Prostate gland (tissue), 2 donors: ENCODE data around the gene NRXN2.

Experiments
- POLR2A ChIP-seq: fragments of 450-650 bp; IDR thresholded peaks from one replicate; pipeline ENCODE4 v1.6.1; 2016; ENCODE audit warnings: antibody characterized with exemption, mild to moderate bottlenecking
- POLR2AphosphoS5 ChIP-seq: sonication (generic); formaldehyde crosslinking; IDR thresholded peaks from one replicate; pipeline ENCODE4 v1.6.1; 2017; ENCODE audit warnings: antibody characterized with exemption
- TF ChIP-seq, protein P1 (sequence below), 4 experiments: fragments of 200-600 bp in 2 of 4; fragments of 450-650 bp in 2 of 4; sonication (generic) in 2 of 4; IDR thresholded peaks; 1 replicate in 3 of 4; 2 replicates in 1 of 4; pipeline ENCODE4 v1.5.1; 2016 to 2019; ENCODE audit warnings: antibody characterized with exemption in 4 of 4, mild to moderate bottlenecking in 2 of 4, moderate library complexity in 2 of 4

GRCh38 chr11:64762277-64762673 lies 39.3 kb upstream of the NRXN2 start:
- TF ChIP-seq, protein P1, sequence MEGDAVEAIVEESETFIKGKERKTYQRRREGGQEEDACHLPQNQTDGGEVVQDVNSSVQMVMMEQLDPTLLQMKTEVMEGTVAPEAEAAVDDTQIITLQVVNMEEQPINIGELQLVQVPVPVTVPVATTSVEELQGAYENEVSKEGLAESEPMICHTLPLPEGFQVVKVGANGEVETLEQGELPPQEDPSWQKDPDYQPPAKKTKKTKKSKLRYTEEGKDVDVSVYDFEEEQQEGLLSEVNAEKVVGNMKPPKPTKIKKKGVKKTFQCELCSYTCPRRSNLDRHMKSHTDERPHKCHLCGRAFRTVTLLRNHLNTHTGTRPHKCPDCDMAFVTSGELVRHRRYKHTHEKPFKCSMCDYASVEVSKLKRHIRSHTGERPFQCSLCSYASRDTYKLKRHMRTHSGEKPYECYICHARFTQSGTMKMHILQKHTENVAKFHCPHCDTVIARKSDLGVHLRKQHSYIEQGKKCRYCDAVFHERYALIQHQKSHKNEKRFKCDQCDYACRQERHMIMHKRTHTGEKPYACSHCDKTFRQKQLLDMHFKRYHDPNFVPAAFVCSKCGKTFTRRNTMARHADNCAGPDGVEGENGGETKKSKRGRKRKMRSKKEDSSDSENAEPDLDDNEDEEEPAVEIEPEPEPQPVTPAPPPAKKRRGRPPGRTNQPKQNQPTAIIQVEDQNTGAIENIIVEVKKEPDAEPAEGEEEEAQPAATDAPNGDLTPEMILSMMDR (IDR thresholded peaks at IDR 0.05) = no peak
- no peak for TF ChIP-seq POLR2A
- no peak for TF ChIP-seq POLR2AphosphoS5
